B cell (primary cell): Measurements from ENCODE around the gene UBE2Q1. TPM values are rescaled to one million over a fixed set of nuclear protein-coding genes. Genes with fewer than 3 reads are reported as not detected.

Source experiments
- ATAC-seq: fragments of 200-7000 bp; cut with Tn5 transposase; one replicate; pipeline ENCODE4 v1.10.0; 2021; ENCODE audit warnings: low read depth, mild to moderate bottlenecking, moderate number of reproducible peaks, moderate library complexity
- CTCF ChIA-PET: fragments of 350-600 bp; sonication (Branson Sonifier 250); formaldehyde crosslinking; loops from one replicate; lab custom pipeline; 2021; ENCODE audit warnings: antibody characterized with exemption, inconsistent platforms; lab: Charles Lee
- POLR2A ChIA-PET: fragments of 350-600 bp; sonication (Branson Sonifier 250); formaldehyde crosslinking; loops from one replicate; lab custom pipeline; 2021; ENCODE audit warnings: antibody characterized with exemption; lab: Charles Lee
- DNase-seq: peaks from one replicate; pipeline ENCODE4 v3.0.0; 2013
- H2AFZ ChIP-seq: 2 replicates; pipeline ENCODE4 v1.6.1; 2012; ENCODE audit warnings: mild to moderate bottlenecking, low read depth, low read length; ENCODE audit not compliant: insufficient read depth, poor library complexity, severe bottlenecking
- H3K27ac ChIP-seq, 2 donors: 1 replicate in 1 of 2; 2 replicates in 1 of 2; pipeline ENCODE4 v1.5.1; 2012 to 2013; ENCODE audit warnings: low read length in 2 of 2, mild to moderate bottlenecking in 2 of 2, moderate library complexity in 1 of 2
- H3K27me3 ChIP-seq, 4 experiments: fragments of 200-600 bp in 1 of 4; sonication (generic) in 1 of 4; replicated peaks in 1 of 4; 1 replicate in 2 of 4; 2 replicates in 2 of 4; pipeline versions ENCODE4 v1.6.1 to v1.7.0; 2013 to 2016; ENCODE audit warnings: low read length in 3 of 4, mild to moderate bottlenecking in 2 of 4, mixed read lengths in 1 of 4, moderate library complexity in 1 of 4; ENCODE audit not compliant: insufficient read depth in 4 of 4, control insufficient read depth in 3 of 4; ENCODE audit errors: control extremely low read depth in 1 of 4
- H3K36me3 ChIP-seq, 2 experiments: replicated peaks in 1 of 2; 1 replicate in 1 of 2; 2 replicates in 1 of 2; pipeline versions ENCODE4 v1.6.1 to v1.7.1; 2013; ENCODE audit warnings: low read length in 1 of 2; ENCODE audit not compliant: insufficient read depth in 2 of 2, control insufficient read depth in 1 of 2; ENCODE audit errors: control extremely low read depth in 1 of 2, extremely low read depth in 1 of 2
- H3K4me1 ChIP-seq, 2 donors: fragments of 200-600 bp in 1 of 2; sonication (generic) in 1 of 2; 1 replicate in 1 of 2; 2 replicates in 1 of 2; pipeline versions ENCODE4 v1.5.1 to v1.6.1; 2013 to 2017; ENCODE audit warnings: low read length in 2 of 2; ENCODE audit not compliant: control insufficient read depth in 2 of 2, insufficient read depth in 2 of 2
- H3K4me2 ChIP-seq: replicated peaks from 2 replicates; pipeline ENCODE3; 2012; ENCODE audit warnings: mild to moderate bottlenecking, low read depth, low read length; ENCODE audit not compliant: poor library complexity, severe bottlenecking
- H3K4me3 ChIP-seq, 5 experiments: fragments of 200-600 bp in 1 of 5; sonication (generic) in 1 of 5; 1 replicate in 3 of 5; 2 replicates in 2 of 5; pipeline versions ENCODE4 v1.5.1 to v1.7.0; 2011 to 2016; ENCODE audit warnings: low read length in 4 of 5, mild to moderate bottlenecking in 4 of 5, low read depth in 2 of 5, control low read depth in 1 of 5, moderate library complexity in 1 of 5; ENCODE audit not compliant: insufficient read depth in 1 of 5; ENCODE audit errors: control extremely low read depth in 1 of 5, extremely low read depth in 1 of 5
- H3K79me2 ChIP-seq: fragments of 200-600 bp; sonication (generic); one replicate; pipeline ENCODE4 v1.6.0; 2016; ENCODE audit warnings: low read length; ENCODE audit not compliant: control insufficient read depth, insufficient read depth
- H3K9ac ChIP-seq: fragments of 200-600 bp; sonication (generic); 2 replicates; pipeline ENCODE4 v1.6.1; 2017; ENCODE audit warnings: mild to moderate bottlenecking, low read length, moderate library complexity
- H3K9me3 ChIP-seq, 3 donors: one replicate each; pipeline versions ENCODE4 v1.6.1 to v1.7.1; 2013; ENCODE audit warnings: low read length in 2 of 3; ENCODE audit not compliant: control insufficient read depth in 2 of 3, insufficient read depth in 1 of 3; ENCODE audit errors: control extremely low read depth in 1 of 3
- H4K20me1 ChIP-seq: 2 replicates; pipeline ENCODE4 v1.6.0; 2012; ENCODE audit warnings: mild to moderate bottlenecking, low read length; ENCODE audit not compliant: insufficient read depth, control insufficient read depth, poor library complexity, severe bottlenecking
- H3K27ac Mint-ChIP-seq: one replicate; pipeline ENCODE4 v1.8.0; 2021; ENCODE audit warnings: mixed read lengths
- H3K27me3 Mint-ChIP-seq: one replicate; pipeline ENCODE4 v1.8.0; 2021; ENCODE audit warnings: mixed read lengths
- H3K4me1 Mint-ChIP-seq: one replicate; pipeline ENCODE4 v1.8.0; 2021; ENCODE audit warnings: mixed read lengths
- H3K4me3 Mint-ChIP-seq: one replicate; pipeline ENCODE4 v1.8.0; 2021; ENCODE audit warnings: mixed read lengths
- H3K9me3 Mint-ChIP-seq: one replicate; pipeline ENCODE4 v1.8.0; 2022; ENCODE audit warnings: mixed read lengths; ENCODE audit not compliant: insufficient read depth
- CTCF ChIP-seq: fragments of 200-600 bp; IDR thresholded peaks from one replicate; pipeline ENCODE4 v1.8.0; 2022; ENCODE audit warnings: antibody characterized with exemption, mild to moderate bottlenecking
- EZH2 ChIP-seq: IDR thresholded peaks from 2 replicates; pipeline ENCODE4 v1.6.1; 2012; ENCODE audit warnings: borderline replicate concordance, low read depth, mild to moderate bottlenecking, moderate library complexity, low read length; ENCODE audit not compliant: insufficient read depth, poor library complexity, severe bottlenecking
- WGBS: methylation state at CpG from one replicate; pipeline ENCODE4 v1.1.5; 2013; ENCODE audit warnings: missing lambda C conversion rate; ENCODE audit not compliant: insufficient coverage; 5-methylcytosine and 5-hydroxymethylcytosine counted together
- intact Hi-C: fragments of 100-400 bp; cut with micrococcal nuclease; formaldehyde crosslinking; loops from one replicate; pipeline ENCODE4 v1.10.0; 2022
- polyA minus RNA-seq: library from RNA; depleted of rRNA, polyadenylated mRNA; stranded (reverse); fragments of >200 nt; gene quantifications from 2 replicates; pipeline ENCODE4 v1.2.3, GENCODE V29; 2012
- polyA plus RNA-seq: library from polyadenylated mRNA; depleted of rRNA; stranded (reverse); fragments of >200 nt; gene quantifications from 2 replicates; pipeline ENCODE4 v1.2.3, GENCODE V29; 2012
- total RNA-seq, 2 donors: library from RNA; stranded (reverse); fragments of 120-200 nt in 1 of 2; gene quantifications; 1 replicate in 1 of 2; 2 replicates in 1 of 2; pipeline versions ENCODE4 v1.2.3 to v1.2.4, GENCODE V29; 2013 to 2022

UBE2Q1 gene
- total RNA-seq (97.9 and 108 TPM in 2 replicates), polyA plus RNA-seq (14.3 and 15.0 TPM in 2 replicates), polyA minus RNA-seq (17.4 and 23.8 TPM in 2 replicates)
- total RNA-seq (2013): 63.4 TPM

- peak within 1 kb of the TSS; percentile 85 for H3K27ac ChIP-seq
- peaks cover 33% of the 10 kb centered on the region for H3K4me1 Mint-ChIP-seq
Measured at GRCh38 chr1:154557939-154558719, at the start of gene UBE2Q1. Gene UBE2Q1, minus strand, starts transcription at chr1:154558662. Its CDS starts 109 bp downstream, at chr1:154558553.

More at GRCh38 chr1:154557939-154558719, at the start of gene UBE2Q1:
- TF ChIP-seq EZH2 (no peak), CTCF (no peak)
- H3K4me1 ChIP-seq: peaks cover 18 to 29% of the 10 kb centered on the region in 2 donors
- H3K4me3 Mint-ChIP-seq: peak within 1 kb of the TSS; percentile 96
- intact Hi-C loops: loop anchor here (1.0 to 5.0 kb wide), 8 partner anchors 50 to 615 kb away; partner anchors contain the start of genes ADAR, HAX1, JTB and KCNN3
- peak within 1 kb of the TSS; percentile 83 for H2AFZ ChIP-seq
- no peaks in the 10 kb centered on the region for H3K27me3 Mint-ChIP-seq
- under 1% methylated on average over 61 of the region's 69 CpGs for WGBS
- ATAC-seq: peak; percentile 1
- peaks cover 1 to 31% of the 10 kb centered on the region in 2 experiments for H3K36me3 ChIP-seq
- H3K27ac Mint-ChIP-seq: peak within 1 kb of the TSS; percentile 95
- ChIA-PET POLR2A (no interaction called here), CTCF (interaction anchor here (2.1 kb wide), 1 partner anchor 78 kb away, joined by 9 read pairs; no protein-coding TSS in a partner anchor)
- no peaks in the 10 kb centered on the region for H3K27me3 ChIP-seq
- peaks cover 32% of the 10 kb centered on the region for H4K20me1 ChIP-seq
- H3K9me3 ChIP-seq: no peaks in the 10 kb centered on the region
- peak within 1 kb of the TSS; percentile 69 to 90 (median 81) for H3K4me3 ChIP-seq
- H3K9me3 Mint-ChIP-seq: no peaks in the 10 kb centered on the region
- H3K79me2 ChIP-seq: peaks cover 20% of the 10 kb centered on the region
- H3K4me2 ChIP-seq: peak within 1 kb of the TSS; percentile 87
- DNase-seq: no peak
- peak within 1 kb of the TSS; percentile 79 for H3K9ac ChIP-seq
